Thoracic aorta (tissue), 2 donors: ENCODE results near the gene PCNT. TPM values are rescaled to one million over a fixed set of nuclear protein-coding genes. Genes with fewer than 3 reads are reported as not detected.

Experiments
- ATAC-seq: fragments of 150-250 bp; one replicate; pipeline ENCODE4 v1.8.0; 2017; ENCODE audit warnings: low read depth; ENCODE audit not compliant: insufficient number of reproducible peaks, low FRiP score
- DNase-seq: peaks from one replicate; pipeline ENCODE4 v3.0.0-alpha.2; 2020; ENCODE audit warnings: low spot score
- H3K27ac ChIP-seq, 2 donors: fragments of 200-600 bp; sonication (generic); 1 replicate in 1 of 2; 2 replicates in 1 of 2; pipeline ENCODE4 v1.5.1; 2016; ENCODE audit warnings: mild to moderate bottlenecking in 2 of 2, moderate library complexity in 2 of 2
- H3K27me3 ChIP-seq: fragments of 200-600 bp; sonication (generic); replicated peaks from 2 replicates; pipeline ENCODE4 v1.6.0; 2016; ENCODE audit warnings: mild to moderate bottlenecking; ENCODE audit not compliant: insufficient read depth
- H3K36me3 ChIP-seq: fragments of 200-600 bp; sonication (generic); one replicate; pipeline ENCODE4 v1.5.1; 2016
- H3K4me1 ChIP-seq, 2 donors: fragments of 200-600 bp; sonication (generic); 1 replicate in 1 of 2; 2 replicates in 1 of 2; pipeline versions ENCODE4 v1.5.1 to v1.6.0; 2016; ENCODE audit warnings: low read depth in 2 of 2, mild to moderate bottlenecking in 1 of 2; ENCODE audit not compliant: control insufficient read depth in 1 of 2
- H3K4me3 ChIP-seq: fragments of 200-600 bp; sonication (generic); 2 replicates; pipeline ENCODE4 v1.5.1; 2016; ENCODE audit warnings: mild to moderate bottlenecking
- H3K9me3 ChIP-seq: fragments of 200-600 bp; sonication (generic); 2 replicates; pipeline ENCODE4 v1.5.1; 2016
- CTCF ChIP-seq: fragments of 200-600 bp; sonication (generic); IDR thresholded peaks from one replicate; pipeline ENCODE4 v1.5.1; 2019; ENCODE audit warnings: antibody characterized with exemption
- total RNA-seq, 2 donors: library from RNA; depleted of rRNA; stranded (reverse); fragments of >200 nt; gene quantifications; one replicate each; pipeline versions ENCODE4 v1.1.0 to v1.2.3, GENCODE V29; 2016

Gene PCNT
- total RNA-seq, 2 donors from 2014 or later: 46.8 to 51.4 TPM

GRCh38 chr21:46351476-46352163 is 27.7 kb downstream of the PCNT start:
- Histone ChIP-seq H3K36me3 (peaks cover 77% of the 10 kb centered on the region), H3K9me3 (no peaks in the 10 kb centered on the region), H3K4me1 (no peaks in the 10 kb centered on the region), H3K4me3 (no peak overlapping the region), H3K27ac (no peak overlapping the region), H3K27me3 (no peaks in the 10 kb centered on the region)
- DNase-seq: no peak
- ATAC-seq: no peak
- no peak for TF ChIP-seq CTCF

- Histone ChIP-seq H3K4me1 (no peaks in the 10 kb centered on the region), H3K27ac (no peak overlapping the region), H3K9me3 (no peaks in the 10 kb centered on the region), H3K36me3 (peaks cover 74% of the 10 kb centered on the region), H3K27me3 (no peaks in the 10 kb centered on the region), H3K4me3 (no peak overlapping the region)
- no peak for DNase-seq
- no peak for ATAC-seq
- no peak for TF ChIP-seq CTCF
Measured at GRCh38 chr21:46352164-46352515, 28.2 kb downstream of the PCNT start.

- TF ChIP-seq CTCF: no peak
- peaks cover 71% of the 10 kb centered on the region for H3K36me3 ChIP-seq
- H3K27ac ChIP-seq: no peak overlapping the region
- no peak for ATAC-seq
- H3K4me1 ChIP-seq: no peaks in the 10 kb centered on the region
- H3K9me3 ChIP-seq: no peaks in the 10 kb centered on the region
- no peak for DNase-seq
- no peak overlapping the region for H3K4me3 ChIP-seq
- no peaks in the 10 kb centered on the region for H3K27me3 ChIP-seq
Measured at GRCh38 chr21:46352913-46353312, 29.0 kb downstream of the PCNT start.

GRCh38 chr21:46354046-46354445 is 30.1 kb downstream of the PCNT start:
- Histone ChIP-seq H3K36me3 (peaks cover 69% of the 10 kb centered on the region), H3K27ac (no peak overlapping the region), H3K27me3 (no peaks in the 10 kb centered on the region), H3K9me3 (no peaks in the 10 kb centered on the region), H3K4me3 (no peak overlapping the region), H3K4me1 (no peaks in the 10 kb centered on the region)
- TF ChIP-seq CTCF: no peak
- ATAC-seq (no peak), DNase-seq (no peak)

- DNase-seq (no peak), ATAC-seq (no peak)
- peaks cover 66% of the 10 kb centered on the region for H3K36me3 ChIP-seq
- H3K4me1 ChIP-seq: no peaks in the 10 kb centered on the region
- H3K27ac ChIP-seq: no peak overlapping the region
- TF ChIP-seq CTCF: no peak
- no peak overlapping the region for H3K4me3 ChIP-seq
- no peaks in the 10 kb centered on the region for H3K9me3 ChIP-seq
- H3K27me3 ChIP-seq: no peaks in the 10 kb centered on the region
Measured at GRCh38 chr21:46354518-46354917, 30.6 kb downstream of the PCNT start.
